CD4-positive, alpha-beta T cell treated with Interferon gamma for 1 hour (primary cell): ENCODE data around the gene TAS2R60.
"Not testable (repeated sequence)": the region's sequence is repeated elsewhere in the genome, so short reads cannot be mapped to it uniquely, and the experiment has no call there.

ENCODE experiments used
- DNase-seq: peaks from one replicate; pipeline ENCODE4 v3.0.0-alpha.2; 2020

The TAS2R60 gene

DNA sequence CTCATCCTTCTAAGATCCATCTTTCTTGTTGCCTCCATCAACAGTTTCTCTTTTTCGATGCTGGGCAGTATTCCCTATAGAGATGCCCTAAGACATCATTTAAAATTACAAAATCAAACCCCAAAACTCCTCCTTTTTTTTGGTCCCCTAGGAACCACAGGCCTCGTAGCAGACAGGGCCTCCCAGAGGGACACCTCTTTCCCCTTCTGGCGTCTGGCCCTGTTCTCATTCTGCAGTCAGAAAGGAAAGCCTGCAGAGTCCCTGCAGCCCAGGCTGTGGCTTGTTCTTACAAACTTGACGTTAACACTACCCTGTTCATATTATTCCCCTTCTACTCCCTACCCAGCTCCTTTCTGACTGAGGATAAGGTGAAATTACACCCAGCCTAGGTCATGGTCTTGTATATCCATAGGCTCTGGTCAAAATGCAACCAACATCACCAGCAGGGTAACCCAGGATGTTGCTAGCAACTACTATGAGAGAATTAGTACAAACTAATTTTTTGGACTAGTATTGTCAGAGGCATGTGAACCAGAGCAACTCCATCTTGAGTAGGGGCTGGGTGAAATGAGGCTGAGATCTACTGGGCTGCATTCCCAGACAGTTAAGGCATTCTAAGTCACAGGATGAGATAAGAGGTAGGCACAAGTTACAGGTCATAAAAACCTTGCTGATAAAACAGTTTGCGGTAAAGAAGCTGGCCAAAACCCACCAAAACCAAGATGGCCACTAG lies 31.1 kb upstream of the TAS2R60 start:
- no peak for DNase-seq

DNA sequence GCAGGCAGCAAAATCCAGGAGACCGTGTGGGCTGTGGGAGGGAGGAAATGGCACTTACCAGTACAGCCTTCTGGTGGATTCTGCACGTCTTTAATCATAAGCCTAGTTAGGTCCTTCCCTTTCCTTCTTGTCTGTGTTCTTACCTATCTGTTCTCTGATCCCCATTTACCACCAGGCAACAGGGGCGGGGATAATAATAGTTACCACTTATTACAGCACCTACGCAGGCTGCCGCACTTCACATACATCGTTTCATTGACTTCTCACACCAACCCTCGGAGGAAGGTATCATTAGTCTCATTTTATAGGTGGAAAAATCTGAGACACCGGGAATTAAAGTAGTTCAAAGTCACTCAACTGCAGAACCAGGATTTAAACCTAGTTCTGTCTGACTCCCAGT lies 30.1 kb upstream of the TAS2R60 start:
- DNase-seq = no peak

DNA sequence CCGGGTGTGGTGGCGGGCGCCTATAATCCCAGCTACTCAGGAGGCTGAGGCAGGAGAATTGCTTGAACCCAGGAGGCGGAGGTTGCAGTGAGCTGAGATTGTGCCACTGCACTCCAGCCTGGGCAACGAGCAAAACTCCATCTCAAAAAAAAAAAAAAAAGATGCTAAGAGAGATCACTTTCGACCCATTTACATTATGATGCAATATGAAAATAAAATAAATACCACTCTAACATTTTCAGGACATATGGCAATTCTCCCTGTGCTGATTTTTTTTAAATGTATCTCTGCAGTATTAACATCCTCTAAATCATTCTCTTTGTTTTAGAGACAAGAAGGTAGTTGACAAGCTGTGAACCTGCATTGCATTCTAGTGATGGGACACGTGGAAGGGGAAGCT lies 28.0 kb upstream of the TAS2R60 start:
- DNase-seq = not testable (repeated sequence)

DNA sequence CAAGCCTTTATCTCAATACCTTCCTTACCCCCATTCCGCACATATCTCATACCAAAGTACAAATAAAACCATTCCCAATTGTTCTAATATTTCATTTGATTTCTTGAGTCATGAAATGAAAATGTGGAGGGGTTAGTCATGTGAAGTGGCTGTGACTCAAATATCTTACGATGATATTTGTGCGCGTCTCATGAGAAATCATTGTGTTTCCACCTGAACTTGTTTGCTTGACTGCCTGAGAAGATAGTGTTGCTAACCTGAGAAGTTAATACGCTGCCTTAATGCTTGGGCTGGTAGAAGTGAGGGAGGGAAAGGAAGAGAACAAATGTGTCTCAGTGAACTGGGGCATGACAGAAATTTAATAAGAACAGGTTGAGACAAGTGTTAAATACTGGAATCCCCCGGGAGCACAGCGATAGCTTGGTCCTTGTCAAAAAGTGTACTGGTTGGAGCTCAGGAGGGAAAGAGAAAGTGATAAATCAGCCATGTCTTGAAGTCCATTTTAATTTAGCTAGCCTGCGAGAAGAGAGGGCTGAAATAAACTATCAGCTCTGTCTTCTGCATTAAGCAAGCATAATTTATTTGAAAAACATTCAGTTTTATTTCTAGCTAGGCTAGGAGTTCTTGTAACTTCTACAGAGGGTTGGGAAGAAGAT lies 27.4 kb upstream of the TAS2R60 start:
- DNase-seq = no peak

DNA sequence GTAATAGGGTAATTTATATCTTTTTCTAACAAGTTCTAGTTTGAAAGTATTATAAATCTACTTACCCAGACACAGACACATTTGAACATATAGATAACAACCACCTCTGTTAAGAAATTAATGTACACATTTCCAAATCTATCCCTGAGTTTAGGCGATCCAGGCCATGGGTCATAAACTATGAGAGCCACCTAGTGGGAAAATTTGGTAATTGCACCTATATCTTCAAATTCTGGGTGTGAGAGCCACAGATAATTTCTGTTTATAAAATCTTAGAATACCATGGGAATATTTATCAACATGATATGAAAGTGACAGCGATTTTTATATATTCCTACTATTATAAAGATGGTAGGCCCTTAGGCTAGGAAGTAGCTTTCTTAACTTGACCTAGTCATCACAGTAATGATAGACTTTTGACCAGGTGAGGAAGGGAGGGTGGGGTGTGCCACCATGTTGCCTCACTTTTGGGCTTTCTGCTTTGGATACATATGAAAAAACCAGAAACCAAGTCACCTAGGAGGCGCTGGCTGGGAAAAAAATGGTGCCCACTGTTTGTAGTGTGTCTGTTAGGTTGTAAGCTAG lies 26.6 kb upstream of the TAS2R60 start:
- no peak for DNase-seq

DNA sequence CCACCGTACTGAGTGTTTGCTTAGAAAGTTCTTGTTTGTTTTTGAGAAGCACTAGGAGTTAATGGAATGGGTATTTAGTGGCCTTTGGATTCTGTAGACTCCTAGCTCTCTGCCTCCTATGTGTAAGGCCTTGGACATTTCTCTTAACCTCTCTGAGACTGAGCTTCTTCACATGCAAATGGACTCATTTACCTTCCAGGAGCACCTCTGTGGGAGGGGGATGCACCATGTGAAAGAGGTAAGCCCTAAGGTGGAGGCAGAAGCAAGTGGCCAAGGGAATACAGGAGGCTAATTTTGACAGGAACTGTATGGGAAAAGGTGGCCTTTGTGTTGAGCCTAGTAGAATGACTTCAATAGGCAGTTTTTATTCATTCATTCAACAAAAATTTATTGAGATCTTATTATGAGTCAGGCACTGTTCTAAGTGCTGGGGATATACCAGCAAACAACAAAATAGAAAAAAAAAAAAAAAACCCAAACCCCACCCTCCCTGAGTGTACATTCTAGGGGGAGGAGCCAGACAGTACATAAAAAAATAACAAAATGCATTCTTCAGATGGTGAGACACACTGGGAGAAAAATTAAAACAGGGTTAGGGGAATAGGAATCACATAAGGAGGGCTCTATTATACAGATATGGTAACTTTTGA lies 25.4 kb upstream of the TAS2R60 start:
- no peak for DNase-seq

DNA sequence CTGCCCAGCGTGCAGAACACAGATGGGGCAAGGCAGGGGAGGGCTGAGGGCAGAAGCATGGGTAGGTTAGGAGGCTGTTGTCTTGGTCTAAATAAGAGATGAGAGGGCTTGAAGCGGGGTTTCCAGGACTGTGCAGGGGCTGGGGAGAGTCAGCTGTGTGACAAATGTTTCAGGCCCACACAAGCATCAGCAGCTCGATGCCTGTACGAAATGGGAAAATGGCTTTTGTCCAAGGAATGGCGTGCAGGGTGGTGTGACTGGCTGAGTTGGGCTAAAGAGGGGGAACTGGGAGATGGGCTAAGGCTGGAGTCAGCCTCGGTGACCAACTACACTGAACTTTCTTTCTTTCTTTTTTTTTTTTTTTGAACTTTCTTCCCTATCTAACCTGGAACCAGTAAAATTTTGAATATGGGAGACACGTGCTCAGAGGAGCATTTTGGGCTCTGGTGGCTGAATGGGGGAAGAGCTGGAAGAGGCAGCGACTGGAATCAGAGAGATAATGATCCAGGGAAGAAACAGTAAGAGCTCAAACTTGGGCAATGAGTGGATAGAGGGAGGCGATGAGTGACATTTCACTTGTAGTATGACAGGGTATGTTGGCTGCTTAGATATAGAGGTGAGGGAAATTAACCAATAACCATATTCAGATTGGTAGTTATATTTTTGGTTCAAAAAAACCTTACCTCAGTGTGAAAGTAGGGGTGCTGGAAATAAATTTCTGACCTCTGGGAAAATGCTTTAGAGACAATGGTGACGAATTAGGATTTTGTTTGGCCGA lies 24.4 kb upstream of the TAS2R60 start:
- no peak for DNase-seq

DNA sequence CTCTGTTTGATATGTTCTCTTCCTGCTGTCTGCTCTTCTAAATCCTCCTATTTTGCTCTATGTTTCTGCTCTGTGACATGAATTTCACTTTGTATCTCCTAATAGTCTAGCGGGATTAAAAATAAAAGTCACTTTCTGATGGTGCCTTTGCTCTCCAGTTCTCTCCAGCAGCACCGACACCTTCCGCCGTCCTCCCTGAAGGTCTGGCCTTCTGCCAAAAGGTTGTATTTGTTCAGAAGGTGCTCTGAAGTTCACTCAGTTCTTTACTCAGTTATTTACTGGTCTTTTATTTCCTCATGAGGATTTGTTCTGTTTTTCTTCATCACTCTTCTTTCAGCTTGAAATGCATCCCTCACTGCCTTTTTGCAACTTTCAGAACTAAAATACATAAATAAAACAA lies 23.4 kb upstream of the TAS2R60 start:
- DNase-seq = no peak

DNA sequence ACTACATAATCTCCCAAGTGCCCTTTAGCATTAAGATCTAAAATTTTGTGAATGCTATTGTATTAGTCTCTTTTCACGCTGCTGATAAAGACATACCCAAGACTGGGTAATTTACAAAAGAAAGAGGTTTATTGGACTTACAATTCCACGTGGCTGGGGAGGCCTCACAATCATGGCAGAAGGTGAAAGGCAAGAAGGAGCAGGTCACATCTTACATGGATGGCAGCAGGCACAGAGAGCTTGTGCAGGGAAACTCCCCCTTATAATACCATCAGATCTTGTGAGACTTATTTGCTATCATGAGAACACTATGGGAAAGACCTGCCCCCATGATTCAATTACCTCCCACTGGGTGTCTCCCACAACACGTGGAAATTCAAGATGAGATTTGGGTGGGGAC lies 22.6 kb upstream of the TAS2R60 start:
- DNase-seq = not testable (repeated sequence)

DNA sequence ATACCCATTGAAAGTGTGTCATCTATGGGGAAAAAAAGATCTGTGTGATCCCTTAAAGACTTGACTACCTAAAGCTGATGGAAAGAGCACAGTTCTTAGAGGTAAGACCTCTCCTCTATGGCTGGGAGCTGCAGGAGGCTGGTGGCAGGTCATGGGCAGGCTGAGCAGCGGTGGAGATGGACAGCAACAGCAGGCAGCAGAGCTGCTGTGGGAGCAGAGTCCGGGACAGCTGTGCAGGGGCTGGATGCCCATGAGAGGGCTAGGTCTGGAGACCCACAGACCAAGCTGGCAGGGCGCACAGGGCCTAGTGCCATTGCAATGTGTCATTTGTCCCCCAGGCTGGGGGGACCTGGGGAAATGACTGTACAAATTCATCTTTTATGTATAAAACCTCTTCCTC lies 21.2 kb upstream of the TAS2R60 start:
- DNase-seq = no peak

DNA sequence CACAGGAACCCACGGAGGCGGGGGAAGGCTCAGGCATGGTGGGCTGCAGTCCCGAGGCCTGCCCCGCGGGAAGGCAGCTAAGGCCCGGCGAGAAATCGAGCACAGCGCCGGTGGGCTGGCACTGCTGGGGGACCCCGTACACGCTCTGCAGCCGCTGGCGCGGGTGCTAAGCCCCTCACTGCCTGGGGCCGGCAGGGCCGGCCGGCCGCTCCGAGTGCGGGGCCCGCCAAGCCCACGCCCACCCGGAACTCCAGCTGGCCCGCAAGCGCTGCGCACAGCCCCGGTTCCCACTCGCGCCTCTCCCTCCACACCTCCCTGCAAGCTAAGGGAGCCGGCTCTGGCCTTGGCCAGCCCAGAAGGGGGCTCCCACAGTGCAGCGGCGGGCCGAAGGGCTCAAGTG lies 18.8 kb upstream of the TAS2R60 start:
- DNase-seq = not testable (repeated sequence)

DNA sequence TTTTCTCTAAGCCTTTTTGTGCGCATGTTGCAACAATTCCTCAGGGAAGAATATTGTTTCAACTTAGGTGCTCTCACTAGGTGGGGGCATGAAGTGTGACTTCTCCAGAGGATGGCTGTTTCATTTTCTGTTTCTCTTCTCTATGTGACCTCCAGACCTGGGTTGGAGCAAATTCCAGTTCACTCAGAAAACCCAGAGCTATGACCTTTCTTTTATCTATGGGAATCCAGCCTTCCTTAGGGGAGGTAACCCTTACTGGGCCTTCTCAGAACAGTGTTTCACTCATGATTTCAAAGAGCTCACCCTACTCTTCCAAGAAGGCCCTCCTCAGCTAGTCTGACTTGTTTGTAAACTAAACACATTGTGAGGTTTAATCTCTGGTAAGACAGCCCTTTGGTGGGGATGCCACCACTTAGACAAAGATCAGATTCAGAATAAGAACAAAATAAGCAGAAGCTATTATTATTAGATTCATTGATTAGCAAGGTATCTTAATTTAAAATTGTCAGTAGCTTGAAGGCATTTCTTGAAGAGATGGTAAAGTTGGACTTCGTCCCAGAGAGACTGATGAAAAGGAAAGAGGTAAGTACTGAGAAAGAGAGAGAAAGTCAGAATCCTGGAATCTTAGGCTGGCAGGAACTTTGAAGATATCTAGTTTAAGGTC lies 16.6 kb upstream of the TAS2R60 start:
- no peak for DNase-seq

DNA sequence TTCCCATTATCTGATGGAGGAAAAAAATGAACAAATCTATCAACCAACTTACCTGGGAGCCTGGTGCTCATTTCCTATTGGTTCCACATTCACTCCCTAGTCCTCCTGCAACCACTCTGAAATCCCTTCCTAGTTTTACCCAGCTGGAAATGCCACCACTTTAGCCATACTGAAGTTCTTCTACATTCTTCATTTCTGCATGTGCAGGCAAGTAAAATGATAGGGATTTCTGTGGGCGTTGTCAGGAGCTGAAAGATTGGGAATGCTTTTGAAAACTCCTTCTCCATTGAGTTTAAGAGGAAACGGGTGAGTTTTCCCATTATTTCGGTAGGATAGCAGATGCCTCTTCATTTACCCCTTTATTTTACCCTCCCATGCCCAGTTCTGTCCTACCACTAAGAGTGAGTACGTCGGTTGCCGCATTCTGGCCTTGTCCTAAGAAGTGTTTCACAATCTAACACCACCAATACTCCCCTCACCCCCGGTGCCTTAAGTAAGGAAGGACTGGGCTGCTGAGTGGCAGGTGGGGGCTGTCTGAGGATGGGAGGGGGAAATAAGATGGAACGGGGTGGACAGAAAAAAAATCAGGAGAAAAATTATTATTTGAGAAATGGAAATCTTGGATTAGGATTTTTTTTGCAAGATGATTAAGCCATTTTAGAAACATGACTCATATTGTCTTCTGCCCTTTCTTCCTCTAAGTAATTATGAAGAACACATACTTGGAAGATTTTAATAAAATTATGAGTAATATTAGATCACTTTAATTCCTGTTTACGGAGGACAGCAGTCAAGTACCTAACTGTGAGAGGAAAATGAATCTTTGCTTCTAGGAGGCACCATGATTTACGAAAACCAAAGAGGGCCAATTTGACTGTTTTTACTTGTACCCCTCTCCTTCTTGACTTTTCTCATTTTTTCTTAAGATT lies 13.2 kb upstream of the TAS2R60 start:
- no peak for DNase-seq

DNA sequence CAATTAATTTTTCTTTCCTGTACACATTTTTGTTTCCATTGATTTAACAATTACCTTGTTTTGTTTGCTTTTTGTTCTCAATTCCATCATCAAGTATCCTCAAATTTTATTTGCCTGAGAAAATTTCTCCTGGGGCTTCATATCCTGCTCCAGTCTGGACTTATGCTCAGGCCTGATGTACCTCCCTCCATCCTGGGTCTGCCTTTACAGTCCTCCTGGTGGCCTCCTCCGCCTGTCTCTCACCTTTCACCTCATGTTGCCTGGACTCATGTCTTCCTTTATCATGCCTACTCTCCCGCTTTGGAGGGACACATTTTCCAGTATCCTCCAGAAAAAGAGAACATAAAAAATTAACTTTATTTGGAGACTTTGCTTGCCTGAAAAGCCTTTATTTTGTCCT lies 12.1 kb upstream of the TAS2R60 start:
- DNase-seq = no peak

DNA sequence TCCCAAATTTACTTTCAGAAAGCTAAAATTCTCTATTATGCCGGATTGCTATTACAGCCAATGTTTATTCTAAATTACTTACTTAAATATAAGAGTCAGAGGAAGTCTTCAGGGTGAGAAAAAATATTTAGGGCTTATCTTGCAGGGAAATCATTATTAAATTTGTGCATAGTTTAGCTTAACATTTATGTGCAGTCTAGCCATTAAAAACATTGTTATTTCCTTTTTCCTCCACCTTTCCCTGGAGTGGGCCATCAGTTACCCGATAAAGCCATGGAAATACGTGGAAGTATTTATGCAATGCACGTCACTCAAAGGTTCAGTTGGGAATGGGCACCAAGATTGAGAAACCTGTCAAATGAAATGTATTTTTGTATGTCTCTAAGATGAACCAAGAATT lies 9.5 kb upstream of the TAS2R60 start:
- DNase-seq = no peak

DNA sequence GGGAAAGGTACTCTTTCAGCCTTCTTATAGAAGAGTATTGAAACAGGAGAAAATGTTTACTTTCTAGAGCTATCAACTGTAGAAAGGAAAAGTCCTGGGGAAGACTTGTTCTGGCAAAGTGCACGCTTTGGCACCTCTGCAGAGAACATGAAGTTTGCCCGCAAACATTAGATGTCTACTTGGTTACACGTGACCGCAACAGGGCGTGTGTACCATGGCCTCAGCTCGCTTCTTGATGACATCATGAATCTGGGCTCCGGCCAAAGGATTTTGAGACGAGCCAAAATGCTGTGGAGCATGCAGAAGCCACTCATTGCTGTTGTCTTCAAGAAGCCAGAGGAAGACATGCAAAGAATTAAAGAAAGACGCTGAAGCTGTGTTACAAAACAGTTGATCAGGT lies 8.6 kb upstream of the TAS2R60 start:
- no peak for DNase-seq

DNA sequence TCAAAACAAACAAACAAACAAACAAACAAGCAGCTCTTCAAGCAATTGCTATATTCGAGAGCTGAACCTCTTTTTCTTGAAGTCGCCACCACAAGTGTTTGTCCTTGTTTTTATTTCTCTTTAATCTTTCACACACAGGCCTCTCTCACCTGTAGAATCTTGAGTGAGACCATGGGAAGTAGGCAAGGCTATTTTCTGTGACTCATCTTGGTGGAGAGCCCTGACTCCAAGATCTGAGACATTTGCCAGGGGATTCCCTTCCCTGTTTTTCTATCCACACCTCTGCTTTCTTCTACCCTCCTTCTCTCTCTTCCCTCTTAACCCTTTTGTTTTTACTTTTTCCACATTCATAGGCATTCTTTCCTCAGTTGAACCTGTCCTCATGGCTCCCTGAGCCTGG lies 8.0 kb upstream of the TAS2R60 start:
- no peak for DNase-seq

DNA sequence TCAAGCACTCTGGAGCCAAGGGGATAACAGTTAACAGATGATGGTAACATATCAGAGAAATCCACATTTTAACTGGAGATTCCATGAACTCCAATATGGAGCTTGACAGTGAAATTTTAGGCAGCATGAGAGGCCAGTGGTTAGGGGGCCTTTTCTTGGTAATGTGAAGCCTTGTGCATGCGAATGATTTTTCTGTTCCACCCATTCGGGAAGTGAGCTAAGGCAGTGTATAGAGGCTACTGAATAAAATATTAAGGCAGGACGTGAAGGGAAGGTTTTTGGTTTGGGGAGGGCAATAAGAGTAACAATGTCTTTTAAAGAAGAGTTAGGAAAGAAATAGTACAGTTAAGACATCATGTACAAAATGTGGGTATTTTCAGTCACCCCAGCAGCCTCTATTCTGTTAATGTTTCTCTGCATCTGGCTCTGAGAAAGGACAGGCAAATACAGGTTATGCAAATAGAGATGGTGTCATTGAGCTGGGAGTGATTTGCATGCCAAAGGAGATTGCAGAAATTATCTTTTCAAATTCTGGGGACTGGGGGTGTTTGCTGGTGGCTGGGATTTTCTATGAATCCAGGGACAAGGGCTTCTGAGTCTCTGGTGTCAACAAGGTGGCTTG lies 6.8 kb upstream of the TAS2R60 start:
- no peak for DNase-seq

DNA sequence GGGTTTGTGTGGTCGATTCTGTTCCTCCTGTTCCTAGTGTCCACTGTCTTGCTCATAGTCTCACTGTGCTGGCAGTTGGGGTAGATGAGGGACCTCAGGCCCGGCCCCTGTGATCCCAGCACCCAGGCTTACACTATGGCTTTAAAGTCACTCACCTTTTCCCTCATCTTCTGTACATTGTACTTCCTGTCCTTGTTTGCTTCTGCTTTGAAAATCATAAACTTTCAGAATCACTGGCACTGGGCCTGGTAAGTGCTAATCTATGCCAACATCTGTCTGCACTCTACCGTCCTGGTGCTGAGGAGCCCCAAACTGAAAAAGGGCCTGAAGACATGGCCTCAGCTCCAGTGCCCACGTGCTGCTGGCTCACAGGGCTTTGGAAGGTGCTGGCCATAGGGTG lies 5.7 kb upstream of the TAS2R60 start:
- no peak for DNase-seq

DNA sequence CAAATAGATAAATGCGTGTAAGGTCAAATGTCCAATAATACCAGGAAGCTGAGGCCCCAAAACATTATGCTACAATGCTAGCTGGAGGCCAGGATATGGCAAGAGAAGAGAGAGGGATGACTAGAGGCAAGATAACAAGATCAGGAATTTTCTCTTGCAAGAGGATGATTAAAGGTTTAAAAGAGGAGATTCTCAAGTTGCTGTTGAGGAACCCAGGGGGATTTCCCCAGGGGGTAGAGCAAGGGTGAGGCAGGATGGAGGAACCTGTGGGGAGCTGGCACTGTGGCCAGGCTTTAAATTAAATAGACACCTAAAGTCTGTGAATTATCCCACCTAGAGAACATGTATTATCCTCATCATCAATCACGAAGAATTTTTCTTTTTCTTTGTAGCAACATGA lies 3.4 kb upstream of the TAS2R60 start:
- no peak for DNase-seq
